ENCODE results near the gene CETP.
"Not testable (repeated sequence)": the region's sequence is repeated elsewhere in the genome, so short reads cannot be mapped to it uniquely, and the experiment has no call there.

Gene CETP

DNA sequence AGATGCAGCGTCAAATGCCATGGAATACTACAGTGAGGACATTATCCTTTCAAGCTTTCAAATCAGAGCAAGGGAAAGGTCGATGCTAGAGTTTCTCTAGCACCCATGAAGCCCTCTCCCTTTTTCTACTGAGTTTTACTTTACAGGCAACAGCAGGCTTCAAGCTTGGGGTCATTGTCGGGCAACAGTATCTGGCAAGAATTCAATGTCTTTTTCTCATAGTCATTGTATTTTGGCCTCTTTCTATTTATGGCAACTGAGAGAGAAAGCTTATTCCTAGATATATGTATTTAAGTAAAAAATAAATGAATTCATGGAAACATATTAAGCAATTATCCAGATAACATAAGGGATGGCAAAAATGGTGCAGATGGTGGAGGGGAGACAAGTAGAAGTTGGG, 364 bp upstream of the CETP start:
- DNase-seq, result no peak

DNA sequence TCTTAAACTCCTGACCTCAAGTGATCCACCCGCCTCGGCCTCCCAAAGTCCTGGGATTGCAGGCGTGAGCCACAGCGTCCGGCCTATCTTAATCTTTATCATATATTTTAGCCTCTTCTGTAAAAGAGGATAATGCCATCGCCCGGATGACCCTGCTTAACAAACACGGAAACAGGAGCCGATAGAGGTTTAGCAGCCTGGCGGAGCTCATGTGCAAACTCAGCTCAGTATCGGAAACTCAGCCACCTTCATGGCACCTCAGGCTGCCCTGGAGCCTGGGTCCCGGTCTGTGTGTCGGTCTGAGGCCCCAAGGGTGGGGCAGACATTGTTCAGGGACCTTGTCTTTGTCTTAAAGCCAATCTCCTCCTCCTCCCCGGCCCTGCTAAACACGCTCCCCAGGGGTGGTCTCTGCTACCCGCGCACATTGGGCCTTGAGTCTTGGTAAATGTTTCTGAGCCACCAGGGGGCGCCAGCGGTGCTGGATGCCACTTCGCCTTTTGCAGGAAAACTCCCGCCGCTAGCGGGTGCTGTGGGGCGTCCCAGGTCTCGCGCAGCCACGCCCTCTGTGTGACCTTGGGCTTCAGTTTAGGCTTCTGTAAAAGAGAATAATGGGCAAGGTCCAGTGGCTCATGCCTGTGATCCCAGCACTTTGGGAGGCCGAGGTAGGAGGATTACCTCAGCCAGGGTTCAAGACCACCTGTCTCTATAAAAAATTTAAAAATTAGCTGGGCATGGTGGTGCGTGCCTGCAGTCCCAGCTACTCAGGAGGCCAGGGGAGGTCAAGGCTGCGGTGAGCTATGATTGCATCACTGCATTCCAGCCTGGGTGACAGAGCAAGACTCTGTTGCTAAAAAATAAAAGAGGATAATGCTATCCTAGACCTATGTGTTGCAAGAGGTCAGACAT, 2.7 kb downstream of the CETP start:
- peak; percentile 98 for DNase-seq

DNA sequence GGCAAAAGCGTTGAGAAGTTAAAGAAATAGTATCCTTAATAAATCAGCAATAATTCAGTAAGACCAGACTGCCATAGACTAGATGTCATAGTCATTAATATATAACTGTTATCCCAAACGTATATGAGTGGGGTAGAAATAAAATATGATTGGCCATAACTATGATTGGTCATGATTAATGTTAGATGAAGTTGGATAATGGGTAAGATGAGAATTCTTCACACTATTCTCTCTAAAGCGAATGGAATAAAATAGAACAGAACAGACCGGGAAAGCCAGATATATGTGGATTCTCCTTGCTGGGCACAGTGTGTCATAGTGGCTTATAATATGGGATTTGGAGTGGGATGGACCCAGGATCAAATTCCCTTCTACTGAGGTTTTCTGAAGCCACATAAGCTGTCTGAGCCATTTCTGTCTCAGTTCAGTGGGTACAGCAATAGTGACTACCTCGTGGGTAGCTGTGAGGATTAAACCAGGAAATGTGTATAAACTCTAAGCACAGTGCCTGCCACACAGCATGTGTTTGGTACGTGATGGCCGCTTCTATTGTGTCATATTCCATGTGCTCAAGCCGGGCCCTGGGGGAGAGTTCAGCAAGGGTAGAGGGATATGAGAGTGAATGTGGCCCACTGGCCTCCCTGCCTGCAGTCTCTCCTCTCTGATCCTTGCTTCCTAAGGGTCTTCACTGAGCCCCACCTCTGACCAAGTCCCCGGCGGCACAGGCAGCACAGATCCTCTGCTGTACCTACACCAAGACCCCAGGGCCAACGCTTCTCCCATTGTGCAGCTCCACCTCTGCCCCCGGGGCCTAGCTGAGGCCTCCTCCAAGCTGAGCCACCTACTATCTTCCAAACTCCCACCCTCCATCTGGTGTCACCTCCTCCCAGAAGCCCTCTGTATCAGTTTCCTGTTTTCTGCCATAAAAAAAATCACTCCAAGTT, 3.7 kb downstream of the CETP start:
- no peak for DNase-seq

DNA sequence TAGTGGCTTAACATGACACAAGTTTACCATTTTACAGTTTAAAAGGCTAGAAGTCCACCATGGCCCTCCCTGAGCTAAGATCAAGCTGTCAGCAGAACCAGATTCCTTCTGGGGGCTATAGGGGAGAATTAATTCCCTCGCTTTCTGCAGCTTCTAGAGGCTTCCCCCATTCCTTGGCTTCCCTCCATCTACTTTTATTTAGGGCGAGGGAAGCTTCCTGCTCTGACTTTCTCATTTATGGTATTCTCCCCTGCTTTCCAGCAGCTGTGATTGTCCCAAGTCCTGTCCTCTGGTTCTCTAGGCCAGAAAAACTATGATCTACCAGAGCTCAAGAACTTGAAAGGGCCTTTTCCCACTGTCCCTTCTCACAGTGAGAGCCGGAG, 4.3 kb downstream of the CETP start:
- DNase-seq, result no peak

GRCh38 chr16:56967733-56968132, 6.0 kb downstream of the CETP start:
- DNase-seq, result no peak

- no peak for DNase-seq
Measured at GRCh38 chr16:56969769-56970168, 8.0 kb downstream of the CETP start.

DNA sequence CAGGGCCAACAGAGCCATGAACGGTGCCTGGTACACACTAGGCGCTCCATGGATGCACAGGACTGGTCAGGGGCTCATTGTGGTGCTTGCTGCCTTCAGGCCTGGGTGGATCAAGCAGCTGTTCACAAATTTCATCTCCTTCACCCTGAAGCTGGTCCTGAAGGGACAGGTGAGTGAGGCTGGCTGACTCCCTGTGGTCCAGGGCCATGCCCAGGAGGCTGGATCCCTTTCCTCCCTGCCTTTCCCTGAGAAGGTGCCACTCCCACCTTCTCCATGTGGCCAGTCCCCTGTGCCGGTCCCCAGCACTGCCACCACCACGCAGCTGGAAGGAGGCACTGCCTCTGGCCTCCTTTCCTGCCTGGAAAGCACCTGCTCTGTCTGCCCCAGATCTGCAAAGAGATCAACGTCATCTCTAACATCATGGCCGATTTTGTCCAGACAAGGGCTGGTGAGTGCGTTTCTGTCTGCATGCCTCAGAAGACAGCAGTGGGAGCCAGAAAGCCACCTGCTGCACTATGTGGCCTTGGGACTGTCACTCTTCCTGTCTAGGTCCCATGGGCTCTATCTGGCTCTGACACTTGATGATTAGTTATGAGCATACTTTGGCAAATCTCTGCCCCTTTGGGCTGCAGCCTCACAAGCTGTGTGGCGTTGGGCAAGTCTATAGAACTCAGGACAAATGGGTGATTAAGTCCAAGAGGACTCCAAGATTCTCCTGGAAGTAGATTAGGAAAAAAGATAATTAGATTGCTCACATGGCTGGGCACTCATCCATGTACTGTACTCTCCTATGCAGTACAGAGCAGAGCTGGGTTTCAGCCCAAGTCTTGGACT, 9.4 kb downstream of the CETP start:
- DNase-seq, result no peak

GRCh38 chr16:56971768-56972043, 10.0 kb downstream of the CETP start:
- DNase-seq, result no peak

DNA sequence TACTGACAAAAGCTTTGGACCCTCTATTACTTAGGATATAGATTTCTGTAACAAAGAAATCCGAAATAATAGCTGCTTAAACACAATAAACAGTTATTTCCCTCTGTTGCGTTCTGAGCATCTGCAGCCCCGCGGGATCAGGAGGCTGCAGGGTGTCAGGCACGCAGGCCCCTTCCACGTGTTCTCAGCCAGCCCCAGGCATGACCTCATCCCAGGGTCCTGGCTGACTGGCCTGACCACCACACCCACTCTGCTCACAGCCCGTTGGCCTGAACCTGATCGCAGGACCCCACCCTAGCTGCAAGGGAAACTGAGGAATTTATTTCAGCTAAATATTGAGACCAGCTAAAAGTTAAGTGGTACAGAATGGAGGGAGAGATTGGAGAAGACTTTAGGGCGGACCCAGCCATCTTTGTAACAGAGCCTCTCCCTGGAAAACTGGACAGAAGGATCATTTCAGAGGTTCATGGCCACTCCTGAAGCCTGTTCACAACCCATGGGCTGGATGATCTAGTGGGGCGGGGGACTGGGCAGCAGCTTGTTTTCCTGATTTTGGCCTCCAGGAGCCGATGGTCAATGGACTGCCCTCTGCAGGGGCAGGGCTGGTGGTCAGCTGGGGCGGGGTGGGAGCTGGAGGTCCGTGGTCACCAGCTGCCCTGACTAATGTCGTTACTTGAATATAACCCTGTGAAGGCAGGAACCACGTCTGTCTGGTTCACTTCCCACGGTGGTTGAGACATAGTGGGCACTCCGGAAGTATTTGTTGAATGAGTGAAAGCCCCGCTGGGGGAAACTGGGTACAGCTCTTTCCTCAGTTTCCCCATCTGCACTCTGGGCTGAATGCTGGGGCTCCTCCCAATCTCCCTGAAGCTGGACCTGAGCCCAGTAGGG, 10.9 kb downstream of the CETP start:
- DNase-seq, result no peak

DNA sequence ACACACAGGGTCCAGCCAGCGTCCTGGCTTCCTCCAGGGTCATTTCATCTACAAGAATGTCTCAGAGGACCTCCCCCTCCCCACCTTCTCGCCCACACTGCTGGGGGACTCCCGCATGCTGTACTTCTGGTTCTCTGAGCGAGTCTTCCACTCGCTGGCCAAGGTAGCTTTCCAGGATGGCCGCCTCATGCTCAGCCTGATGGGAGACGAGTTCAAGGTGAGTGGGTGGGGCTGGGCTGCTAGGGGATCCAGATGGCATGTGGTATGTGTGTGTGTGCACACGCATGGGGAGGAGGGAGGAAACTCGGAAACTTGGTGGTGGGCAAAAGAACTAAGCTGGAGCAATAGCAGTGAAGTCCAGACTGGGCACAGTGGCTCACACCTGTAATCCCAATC, 11.5 kb downstream of the CETP start:
- DNase-seq, result no peak

- DNase-seq, result not testable (repeated sequence)
Measured at GRCh38 chr16:56973899-56974298, 12.1 kb downstream of the CETP start.

- DNase-seq, result no peak
Measured at GRCh38 chr16:56974549-56975300, 13.0 kb downstream of the CETP start.

DNA sequence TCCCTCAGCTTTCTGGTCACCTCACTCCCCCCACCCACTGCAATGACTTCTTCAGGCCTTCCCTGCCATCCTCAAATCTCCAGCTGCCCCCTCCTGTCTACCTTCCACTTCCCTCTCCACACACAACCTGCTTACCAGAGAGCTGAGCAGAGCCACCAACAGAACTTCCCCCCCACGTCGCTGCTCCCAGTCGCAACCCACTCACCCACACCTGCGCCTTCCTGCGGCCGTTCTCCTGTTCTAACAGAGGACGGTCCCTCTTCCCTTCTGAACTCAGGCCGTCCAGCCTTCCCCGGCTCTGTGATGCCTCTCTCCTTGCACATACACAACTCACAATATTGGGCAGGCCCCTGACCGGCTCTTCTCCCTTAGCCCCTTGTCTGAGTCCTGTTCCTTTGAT, 14.0 kb downstream of the CETP start:
- DNase-seq, result no peak

DNA sequence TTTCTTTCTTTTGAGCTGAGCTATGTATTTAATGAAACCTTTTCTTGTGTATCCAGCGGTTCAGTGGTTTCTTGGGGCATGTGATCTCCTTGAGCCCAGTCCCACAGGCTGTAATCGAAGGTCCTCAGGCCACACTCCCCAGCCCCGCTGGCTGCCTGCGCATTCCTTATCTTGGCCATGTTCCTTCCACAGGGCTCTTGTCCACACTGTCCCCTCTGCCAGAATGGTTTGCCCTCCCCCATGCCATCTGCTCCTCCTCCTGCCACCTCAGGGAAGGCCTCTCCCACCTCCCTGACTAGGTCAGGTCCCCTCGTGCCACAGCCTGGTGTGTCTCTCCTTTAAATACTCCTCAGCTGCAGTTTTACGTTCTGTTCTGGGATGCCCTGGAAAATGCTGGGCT, 15.5 kb downstream of the CETP start:
- no peak for DNase-seq

DNA sequence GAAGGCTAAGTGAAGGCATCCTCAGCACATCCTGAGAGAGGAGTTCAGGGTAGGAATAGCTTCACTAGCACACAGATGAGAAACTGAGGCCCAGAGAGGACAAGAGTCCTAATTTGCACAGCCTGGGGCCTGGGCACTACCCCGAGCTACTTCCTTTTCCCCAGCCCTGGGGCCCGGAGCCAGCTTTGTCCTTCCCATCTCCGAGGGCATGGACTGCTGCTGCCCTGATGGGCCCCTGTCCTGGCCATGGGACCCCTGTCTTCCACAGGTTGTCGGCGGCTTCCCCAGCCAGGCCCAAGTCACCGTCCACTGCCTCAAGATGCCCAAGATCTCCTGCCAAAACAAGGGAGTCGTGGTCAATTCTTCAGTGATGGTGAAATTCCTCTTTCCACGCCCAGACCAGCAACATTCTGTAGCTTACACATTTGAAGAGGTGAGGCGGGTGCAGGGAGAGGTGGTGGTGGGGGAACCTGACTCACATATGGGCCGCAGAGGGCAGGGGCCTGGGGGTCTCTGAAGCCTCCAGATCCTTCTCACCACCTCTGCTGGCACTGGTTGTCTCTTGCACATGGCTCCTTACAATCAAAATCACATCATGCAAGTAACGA, 16.2 kb downstream of the CETP start:
- DNase-seq, result no peak

GRCh38 chr16:56980201-56980535, 18.4 kb downstream of the CETP start:
- no peak for DNase-seq

- DNase-seq, result no peak
Measured at GRCh38 chr16:56980792-56981724, 19.3 kb downstream of the CETP start.

GRCh38 chr16:56981729-56982271, 20.1 kb downstream of the CETP start:
- no peak for DNase-seq

- DNase-seq, result no peak
Measured at GRCh38 chr16:56982695-56983094, 20.9 kb downstream of the CETP start.

Data from stimulated activated CD4-positive, alpha-beta T cell treated with anti-CD3 and anti-CD28 coated beads, Interleukin-12 subunit alpha, Interleukin-12 subunit beta, amount 100 ng/mL, for 4 hours (primary cell).